SK-N-SH (cell line): ENCODE measurements around the gene MARK3.

Source experiments
- CTCF ChIP-seq: fragments of 200-600 bp; sonication (generic); IDR thresholded peaks from 2 replicates; pipeline ENCODE4 v1.6.1; 2017; ENCODE audit warnings: antibody characterized with exemption, mild to moderate bottlenecking, moderate library complexity
- EP300 ChIP-seq, 2 experiments: IDR thresholded peaks; 2 replicates each; pipeline versions ENCODE4 v1.4.0 to v1.6.1; 2012; ENCODE audit warnings: borderline replicate concordance in 1 of 2, low read depth in 1 of 2, low read length in 1 of 2
- EZH2phosphoT487 ChIP-seq: fragments of 200-600 bp; sonication (generic); IDR thresholded peaks from 2 replicates; pipeline ENCODE4 v1.6.1; 2017; ENCODE audit warnings: low read depth, mixed run types, mild to moderate bottlenecking, antibody characterized with exemption, moderate library complexity, borderline replicate concordance
- GABPA ChIP-seq: IDR thresholded peaks from 2 replicates; pipeline ENCODE4 v1.4.0; 2012; ENCODE audit warnings: low read depth, mild to moderate bottlenecking
- JUND ChIP-seq: IDR thresholded peaks from 2 replicates; pipeline ENCODE4 v1.4.0; 2012
- NFIC ChIP-seq: IDR thresholded peaks from 2 replicates; pipeline ENCODE4 v1.4.0; 2012; ENCODE audit warnings: borderline replicate concordance
- POLR2AphosphoS5 ChIP-seq: IDR thresholded peaks from 2 replicates; pipeline ENCODE4 v1.6.1; 2012; ENCODE audit warnings: low read depth, low read length
- RAD21 ChIP-seq: IDR thresholded peaks from 2 replicates; pipeline ENCODE4 v1.6.1; 2012; ENCODE audit warnings: mild to moderate bottlenecking, low read length
- RCOR1 ChIP-seq: fragments of 150-350 bp; IDR thresholded peaks from 2 replicates; pipeline ENCODE4 v1.6.1; 2017; ENCODE audit warnings: antibody characterized with exemption, low read length
- REST ChIP-seq: IDR thresholded peaks from 2 replicates; pipeline ENCODE4 v1.6.1; 2012; ENCODE audit warnings: mild to moderate bottlenecking, low read depth, low read length, moderate library complexity
- RFX5 ChIP-seq: IDR thresholded peaks from 2 replicates; pipeline ENCODE4 v1.6.1; 2012; ENCODE audit warnings: mild to moderate bottlenecking, improper control_type of control experiment, low read length
- SMC3 ChIP-seq: IDR thresholded peaks from 2 replicates; pipeline ENCODE4 v1.6.1; 2012; ENCODE audit warnings: low read depth, low read length, improper control_type of control experiment
- USF1 ChIP-seq: IDR thresholded peaks from 2 replicates; pipeline ENCODE4 v1.4.0; 2012; ENCODE audit warnings: low read depth, borderline replicate concordance
- USF2 ChIP-seq: fragments of 150-350 bp; IDR thresholded peaks from 2 replicates; pipeline ENCODE4 v1.6.1; 2017; ENCODE audit warnings: antibody characterized with exemption, low read length, low read depth, borderline replicate concordance

- TF ChIP-seq CTCF (no peak), USF1 (no peak), REST (no peak), POLR2AphosphoS5 (no peak; the same call in 1 of the 2 replicates), EP300 (IDR thresholded peaks at IDR 0.05; ENCODE audit: borderline replicate concordance in 1 of 2, low read depth in 1 of 2, low read length in 1 of 2) (no peak), RCOR1 (no peak), NFIC (no peak), JUND (no peak), USF2 (no peak), EZH2phosphoT487 (no peak), SMC3 (no peak), GABPA (no peak), RAD21 (no peak), RFX5 (no peak)
Observed at GRCh38 chr14:103529383-103530365, 144.5 kb downstream of the MARK3 start.
